Prostate gland (tissue), 2 donors: ENCODE data around the gene KLF1.

Source experiments
- CTCF ChIP-seq, 4 experiments: fragments of 200-600 bp in 2 of 4; fragments of 450-650 bp in 2 of 4; sonication (generic) in 2 of 4; IDR thresholded peaks; 1 replicate in 3 of 4; 2 replicates in 1 of 4; pipeline ENCODE4 v1.5.1; 2016 to 2019; ENCODE audit warnings: antibody characterized with exemption in 4 of 4, mild to moderate bottlenecking in 2 of 4, moderate library complexity in 2 of 4
- POLR2AphosphoS5 ChIP-seq: sonication (generic); formaldehyde crosslinking; IDR thresholded peaks from one replicate; pipeline ENCODE4 v1.6.1; 2017; ENCODE audit warnings: antibody characterized with exemption

GRCh38 chr19:12924621-12925310 is 37.8 kb upstream of the KLF1 start:
- no peak for TF ChIP-seq CTCF (IDR thresholded peaks at IDR 0.05)
- no peak for TF ChIP-seq POLR2AphosphoS5
